Stimulated activated CD8-positive, alpha-beta memory T cell treated with anti-CD3 and anti-CD28 coated beads, Interleukin-15, amount 100 ng/mL, for 1 hour (primary cell): ENCODE data around the gene SNAI1.

Experiments used
- DNase-seq: peaks from one replicate; pipeline ENCODE4 v3.0.0-alpha.2; 2020; ENCODE audit warnings: low read depth

The SNAI1 gene

DNA sequence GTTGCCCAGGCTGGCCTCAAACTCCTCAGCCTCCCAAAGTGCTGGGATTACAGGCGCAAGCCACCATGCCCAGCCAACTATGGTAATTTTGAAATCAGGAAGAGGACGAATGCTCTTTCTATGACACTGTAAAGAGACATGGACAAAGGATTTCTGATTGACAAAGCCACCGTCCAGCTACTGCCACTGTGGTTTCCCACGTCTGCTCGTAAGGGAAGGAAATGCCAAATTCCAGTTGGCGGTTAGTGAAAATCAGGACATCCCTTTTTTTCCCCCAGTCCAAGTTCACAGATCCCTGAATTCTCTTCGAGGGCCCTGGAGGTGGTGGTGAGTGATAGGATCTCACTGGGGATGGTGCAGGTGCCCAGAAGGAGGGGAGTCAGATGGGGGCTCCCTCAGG lies 31.2 kb downstream of the SNAI1 start:
- no peak for DNase-seq

GRCh38 chr20:50014570-50015562 lies 32.1 kb downstream of the SNAI1 start:
- DNase-seq = no peak

GRCh38 chr20:50015636-50015992 lies 32.8 kb downstream of the SNAI1 start:
- DNase-seq = no peak

DNA sequence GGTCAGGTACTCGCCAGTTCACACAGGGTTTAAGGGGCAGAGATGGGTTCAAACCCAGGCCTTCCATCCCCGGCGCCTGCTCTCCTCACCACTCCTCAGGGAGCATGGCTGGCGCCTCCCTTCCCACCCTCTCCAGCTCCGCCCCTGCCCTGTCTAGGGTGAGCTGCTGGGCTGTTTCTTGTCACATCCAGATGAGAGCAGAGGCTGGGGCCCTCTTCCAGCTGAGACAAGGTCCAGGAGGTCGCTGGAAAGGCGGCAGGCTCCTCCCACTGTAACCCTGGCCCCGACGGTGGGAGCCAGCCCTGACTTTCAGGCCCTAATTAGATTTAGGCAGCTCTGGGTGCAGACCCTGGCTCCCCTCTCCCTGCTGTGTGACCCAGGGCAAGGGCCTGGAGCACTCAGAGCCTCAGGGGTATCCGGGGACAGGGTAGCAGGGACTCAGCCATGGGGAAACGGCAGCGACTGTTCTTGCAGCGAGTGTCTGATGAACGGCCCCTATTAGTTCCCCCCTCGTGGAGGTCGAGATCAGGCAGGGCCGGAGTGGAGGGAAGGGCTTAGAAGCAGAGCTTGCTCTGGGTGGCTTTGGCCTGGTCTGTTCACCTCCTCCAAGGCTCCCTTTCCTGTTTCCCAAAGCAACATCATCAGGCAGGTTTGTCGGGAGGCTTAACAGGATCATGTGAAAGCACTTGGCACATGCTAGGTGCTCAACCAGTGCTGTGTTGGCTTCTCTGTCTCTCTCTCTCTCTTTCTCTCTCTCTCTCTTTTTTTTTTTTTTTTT lies 33.4 kb downstream of the SNAI1 start:
- DNase-seq = no peak

GRCh38 chr20:50017160-50017559 lies 34.4 kb downstream of the SNAI1 start:
- DNase-seq = no peak

GRCh38 chr20:50017576-50018248 lies 34.9 kb downstream of the SNAI1 start:
- no peak for DNase-seq

DNA sequence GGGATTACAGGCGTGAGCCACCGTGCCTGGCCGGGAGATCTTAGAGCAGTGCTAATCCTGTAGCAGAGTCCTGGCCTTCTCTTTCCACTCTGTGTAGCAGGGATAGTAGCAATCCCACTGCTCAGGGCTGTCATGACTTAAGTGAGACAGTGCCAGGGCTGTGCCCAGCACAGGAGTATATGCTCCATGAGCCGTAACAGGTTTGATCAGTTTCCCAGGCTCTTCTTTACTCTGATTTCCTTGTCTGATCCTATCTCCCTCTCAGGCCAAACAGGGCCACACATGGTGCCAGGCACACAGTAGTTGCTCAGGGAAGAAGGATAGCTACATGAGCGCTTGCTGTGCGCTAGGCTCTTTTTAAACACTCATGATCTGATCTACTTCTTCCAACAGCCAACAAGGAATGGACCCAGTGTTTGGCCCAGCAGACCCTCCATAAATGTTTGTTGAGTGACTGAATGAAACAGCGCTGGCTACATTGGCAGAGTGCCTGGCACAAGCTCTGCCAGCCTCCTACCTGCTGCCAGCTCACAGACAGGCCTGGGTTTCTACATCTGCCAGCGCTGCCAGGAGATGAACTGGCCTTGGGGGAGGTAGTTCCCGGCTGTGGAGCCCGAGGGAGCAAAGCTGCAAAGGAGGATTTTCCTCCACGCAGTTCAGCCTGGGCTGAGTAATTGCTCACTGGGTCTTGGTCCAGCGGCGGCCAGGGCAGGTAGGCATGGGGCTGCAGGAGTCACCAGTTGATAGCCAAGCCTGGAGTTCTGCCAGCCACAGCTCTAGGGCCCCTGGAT lies 36.9 kb downstream of the SNAI1 start:
- DNase-seq = no peak

GRCh38 chr20:50020288-50020687 lies 37.5 kb downstream of the SNAI1 start:
- no peak for DNase-seq

GRCh38 chr20:50022676-50023075 lies 39.9 kb downstream of the SNAI1 start:
- no peak for DNase-seq

- DNase-seq = no peak
Measured at GRCh38 chr20:50023116-50023805, 40.5 kb downstream of the SNAI1 start.

- DNase-seq = no peak
Measured at GRCh38 chr20:50026746-50027575, 44.2 kb downstream of the SNAI1 start.

DNA sequence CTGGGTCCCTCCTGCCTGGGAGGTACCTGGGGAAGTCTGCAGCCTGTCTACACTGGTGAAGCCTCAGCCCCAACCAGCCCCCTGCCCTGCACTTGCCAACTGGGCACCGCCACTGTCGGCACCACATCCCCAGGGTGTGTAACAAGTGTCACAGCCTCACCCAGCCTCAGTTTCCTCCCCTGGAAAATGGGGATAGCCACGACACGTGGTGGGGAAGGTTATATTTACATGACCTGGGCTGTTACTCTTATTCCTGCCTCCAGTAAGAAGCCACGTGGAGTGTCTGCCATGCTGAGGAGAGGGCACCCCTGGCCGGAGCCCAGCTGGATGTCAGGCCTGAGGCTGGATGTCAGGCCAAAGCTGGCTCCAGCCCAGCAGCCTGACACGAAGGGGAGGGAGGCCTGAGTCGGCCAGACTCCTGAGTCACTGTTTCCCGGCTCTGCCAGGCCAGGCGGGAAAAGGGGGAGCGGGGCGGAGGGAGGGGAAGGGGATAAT lies 44.9 kb downstream of the SNAI1 start:
- DNase-seq = no peak

DNA sequence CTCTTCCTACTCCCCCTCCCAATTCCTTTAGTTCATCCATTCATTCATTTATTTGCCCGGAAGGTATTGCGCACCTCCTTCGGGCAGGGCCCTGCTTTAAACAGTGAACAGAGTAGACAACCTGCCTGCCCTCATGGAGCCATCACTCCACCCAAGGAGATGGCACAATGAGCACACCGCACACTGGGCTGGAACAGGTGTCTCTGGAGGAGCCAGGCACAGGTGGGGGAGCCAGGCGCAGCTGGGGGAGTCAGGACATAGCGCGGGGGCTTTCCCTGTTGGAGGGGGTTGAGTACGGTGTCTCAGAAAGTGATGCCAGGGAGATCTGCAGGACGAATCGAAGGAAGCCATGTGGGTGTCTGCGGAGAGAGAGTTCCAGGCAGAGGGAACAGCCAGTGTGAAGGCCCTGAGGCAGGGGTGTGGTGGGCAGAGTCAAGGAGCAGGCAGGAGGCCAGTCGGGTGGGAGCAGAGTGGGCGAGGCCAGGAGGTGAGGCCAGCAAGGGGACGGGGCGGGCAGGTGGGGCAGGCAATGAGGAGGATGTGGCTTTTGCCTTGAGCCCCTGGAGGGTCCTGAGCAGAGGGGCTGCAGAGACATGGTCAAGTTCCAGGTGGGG lies 46.4 kb downstream of the SNAI1 start:
- no peak for DNase-seq

DNA sequence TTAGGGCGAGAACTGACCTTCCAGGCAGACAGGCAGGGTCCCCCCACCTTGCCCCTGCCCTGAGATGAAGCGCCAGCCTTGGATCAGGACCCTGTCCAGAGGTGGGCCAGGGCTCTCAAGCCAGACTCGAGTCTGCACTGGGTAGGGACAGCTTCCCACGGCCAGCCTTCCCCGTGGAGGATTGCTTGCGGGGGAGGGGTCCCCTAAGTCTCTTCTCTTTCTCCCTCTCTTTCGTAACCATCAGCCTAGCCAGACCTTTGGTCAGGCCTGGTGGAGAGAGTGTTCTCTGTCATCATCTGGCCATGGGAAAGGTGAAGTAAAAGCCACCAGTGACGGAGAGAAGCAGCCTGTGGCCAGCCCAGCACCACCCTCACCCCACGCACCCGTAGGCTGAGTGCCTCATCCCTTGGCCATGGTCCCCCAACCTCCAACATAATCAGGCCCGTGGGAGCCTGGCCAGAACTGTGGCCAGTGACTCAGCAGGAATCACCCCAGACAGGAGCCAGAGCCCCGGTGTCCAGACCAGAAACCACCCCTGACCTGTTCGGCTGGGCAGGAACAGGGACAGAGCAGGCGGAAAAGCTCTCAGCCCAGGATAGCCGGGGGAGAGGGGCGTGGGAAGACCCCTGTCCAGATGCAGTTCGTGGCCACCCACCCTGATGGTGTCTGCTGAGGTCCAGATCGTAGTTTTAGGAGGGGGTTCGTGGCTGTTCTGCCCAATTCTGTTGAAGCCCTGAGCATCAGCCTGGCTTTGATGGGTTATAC lies 47.1 kb downstream of the SNAI1 start:
- DNase-seq = no peak

GRCh38 chr20:50032955-50033666 lies 50.3 kb downstream of the SNAI1 start:
- no peak for DNase-seq

GRCh38 chr20:50034567-50035180 lies 51.9 kb downstream of the SNAI1 start:
- no peak for DNase-seq

- DNase-seq = no peak
Measured at GRCh38 chr20:50036703-50037102, 53.9 kb downstream of the SNAI1 start.

DNA sequence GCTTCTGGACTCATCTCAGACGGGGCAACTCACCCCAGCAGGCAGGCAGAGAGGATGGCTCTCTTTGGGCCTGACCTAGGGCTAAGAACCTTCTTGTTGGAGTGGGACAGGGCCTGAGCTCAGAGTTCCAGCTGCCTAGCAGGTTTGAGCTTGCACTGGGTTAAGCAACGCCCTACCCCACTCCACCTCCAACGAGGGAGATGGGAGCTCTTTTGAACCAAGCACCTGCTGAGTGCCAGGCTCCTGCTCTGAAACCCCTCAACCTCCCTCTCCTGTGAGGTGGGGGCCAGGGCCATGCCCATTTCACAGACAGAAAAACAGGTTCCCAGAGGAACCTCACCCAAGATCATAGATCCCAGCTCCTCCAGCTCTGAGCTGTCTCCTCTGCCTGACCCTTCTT lies 54.3 kb downstream of the SNAI1 start:
- DNase-seq = no peak
